ENCODE data around the gene CTNNA3. TPM values are rescaled to one million over a fixed set of nuclear protein-coding genes. Genes with fewer than 3 reads are reported as not detected.

Gene CTNNA3
- total and polyA plus RNA-seq, 2 donors from 2014 or later, result 0.45 to 0.72 TPM

- Histone ChIP-seq H3K4me1 (ENCODE audit: control insufficient read depth in 2 of 3, insufficient read depth in 2 of 3, low read depth in 1 of 3, low read length in 3 of 3) (no peaks in the 10 kb centered on the region), H3K9ac (ENCODE audit: low read length in 3 of 3) (no peak overlapping the region), H3K4me3 (ENCODE audit: low read length in 3 of 3) (no peak overlapping the region), H3K27me3 (ENCODE audit: control insufficient read depth, insufficient read depth, low read length) (no peaks in the 10 kb centered on the region), H3K27ac (ENCODE audit: low read depth in 2 of 2, low read length in 2 of 2) (no peak overlapping the region), H3K36me3 (ENCODE audit: control insufficient read depth in 2 of 3, insufficient read depth in 3 of 3, low read length in 3 of 3) (no peaks in the 10 kb centered on the region), H3K9me3 (ENCODE audit: control insufficient read depth in 2 of 3, insufficient read depth in 1 of 3, low read length in 3 of 3) (no peaks in the 10 kb centered on the region)
- TF ChIP-seq CTCF (IDR thresholded peaks at IDR 0.05; ENCODE audit: borderline replicate concordance, extremely low read depth, insufficient read depth), result no peak
- peak in 1 of 5 donors; percentile 11 for DNase-seq
- intact Hi-C loops (cut with DNase I), result no loop called here
- FAIRE-seq, result no peak
Measured at GRCh38 chr10:67506083-67506756, 189.8 kb downstream of the CTNNA3 start.

- no peaks in the 10 kb centered on the region for H3K27me3 ChIP-seq (ENCODE audit: control insufficient read depth, insufficient read depth, low read length)
- DNase-seq (peak in 1 of 5 donors; percentile 7), FAIRE-seq (no peak)
- H3K27ac ChIP-seq (ENCODE audit: low read depth in 2 of 2, low read length in 2 of 2), result no peak overlapping the region
- H3K36me3 ChIP-seq (ENCODE audit: control insufficient read depth in 2 of 3, insufficient read depth in 3 of 3, low read length in 3 of 3), result no peaks in the 10 kb centered on the region
- intact Hi-C loops (cut with DNase I), result no loop called here
- H3K4me1 ChIP-seq (ENCODE audit: control insufficient read depth in 2 of 3, insufficient read depth in 2 of 3, low read depth in 1 of 3, low read length in 3 of 3), result no peaks in the 10 kb centered on the region
- no peak overlapping the region for H3K4me3 ChIP-seq (ENCODE audit: low read length in 3 of 3)
- no peaks in the 10 kb centered on the region for H3K9me3 ChIP-seq (ENCODE audit: control insufficient read depth in 2 of 3, insufficient read depth in 1 of 3, low read length in 3 of 3)
- H3K9ac ChIP-seq (ENCODE audit: low read length in 3 of 3), result no peak overlapping the region
- no peak for TF ChIP-seq CTCF (IDR thresholded peaks at IDR 0.05; ENCODE audit: borderline replicate concordance, extremely low read depth, insufficient read depth)
Measured at GRCh38 chr10:67492317-67493019, 203.5 kb downstream of the CTNNA3 start.

- H3K27me3 ChIP-seq (ENCODE audit: control insufficient read depth, insufficient read depth, low read length), result no peaks in the 10 kb centered on the region
- H3K9ac ChIP-seq (ENCODE audit: low read length in 3 of 3), result no peak overlapping the region
- no peak for FAIRE-seq
- H3K36me3 ChIP-seq (ENCODE audit: control insufficient read depth in 2 of 3, insufficient read depth in 3 of 3, low read length in 3 of 3), result no peaks in the 10 kb centered on the region
- H3K9me3 ChIP-seq (ENCODE audit: control insufficient read depth in 2 of 3, insufficient read depth in 1 of 3, low read length in 3 of 3), result no peaks in the 10 kb centered on the region
- H3K4me1 ChIP-seq (ENCODE audit: control insufficient read depth in 2 of 3, insufficient read depth in 2 of 3, low read depth in 1 of 3, low read length in 3 of 3), result no peaks in the 10 kb centered on the region
- H3K4me3 ChIP-seq (ENCODE audit: low read length in 3 of 3), result no peak overlapping the region
- no peak overlapping the region for H3K27ac ChIP-seq (ENCODE audit: low read depth in 2 of 2, low read length in 2 of 2)
- intact Hi-C loops (cut with DNase I), result no loop called here
- TF ChIP-seq CTCF (IDR thresholded peaks at IDR 0.05; ENCODE audit: borderline replicate concordance, extremely low read depth, insufficient read depth), result no peak
- no peak for DNase-seq
Measured at GRCh38 chr10:67487906-67488619, 207.9 kb downstream of the CTNNA3 start.

All from kidney (tissue), 14 donors.